Measurements from ENCODE around the gene ACTN1.

ACTN1 gene

DNA sequence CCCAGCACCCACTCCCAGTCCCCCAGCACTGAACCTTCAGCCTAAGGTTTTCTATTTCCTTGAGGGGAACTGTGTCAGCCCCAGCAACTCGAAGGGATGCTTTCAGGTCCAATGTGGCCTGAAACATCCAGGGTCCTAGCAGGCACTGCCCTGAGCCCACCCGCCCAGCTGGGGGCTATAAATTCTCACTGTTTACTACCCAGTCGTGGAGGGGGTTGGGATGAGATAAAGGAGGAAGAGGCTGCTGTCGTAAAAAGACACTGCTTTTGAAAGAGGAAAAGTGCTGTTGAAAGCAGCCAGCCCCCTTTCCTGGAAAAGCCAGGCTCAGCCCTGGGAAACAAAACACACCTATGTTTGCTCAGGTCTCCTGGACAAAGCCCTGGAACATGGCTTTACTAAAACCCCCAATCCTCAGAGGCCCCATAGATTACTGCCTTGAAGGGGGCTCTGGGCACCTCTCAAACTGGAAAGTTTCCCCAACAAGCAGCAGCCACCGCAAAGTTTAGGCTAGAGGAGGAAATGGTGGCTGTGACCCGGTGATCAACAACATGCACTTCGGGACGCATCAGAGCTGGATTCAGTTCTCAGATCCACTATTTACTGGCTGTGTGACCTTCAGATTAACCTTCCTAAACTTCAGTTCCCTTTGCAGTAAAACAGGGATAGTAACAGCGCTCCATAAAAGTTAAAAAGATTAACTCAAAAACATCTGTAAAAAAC, 51.0 kb downstream of the ACTN1 start:
- H3K27me3 ChIP-seq (ENCODE audit: control insufficient read depth, insufficient read depth, low read length) = no peaks in the 10 kb centered on the region
- H3K36me3 ChIP-seq (ENCODE audit: control insufficient read depth, insufficient read depth, low read length) = peaks cover 16% of the 10 kb centered on the region
- H3K9ac ChIP-seq (ENCODE audit: low read depth, low read length) = peak overlapping the region; percentile 10
- no peaks in the 10 kb centered on the region for H3K9me3 ChIP-seq (ENCODE audit: control insufficient read depth, insufficient read depth, low read length)
- H3K4me1 ChIP-seq (ENCODE audit: control insufficient read depth, insufficient read depth, low read length) = peaks cover 4% of the 10 kb centered on the region
- no peak overlapping the region for H3K4me3 ChIP-seq (ENCODE audit: low read depth, low read length)

DNA sequence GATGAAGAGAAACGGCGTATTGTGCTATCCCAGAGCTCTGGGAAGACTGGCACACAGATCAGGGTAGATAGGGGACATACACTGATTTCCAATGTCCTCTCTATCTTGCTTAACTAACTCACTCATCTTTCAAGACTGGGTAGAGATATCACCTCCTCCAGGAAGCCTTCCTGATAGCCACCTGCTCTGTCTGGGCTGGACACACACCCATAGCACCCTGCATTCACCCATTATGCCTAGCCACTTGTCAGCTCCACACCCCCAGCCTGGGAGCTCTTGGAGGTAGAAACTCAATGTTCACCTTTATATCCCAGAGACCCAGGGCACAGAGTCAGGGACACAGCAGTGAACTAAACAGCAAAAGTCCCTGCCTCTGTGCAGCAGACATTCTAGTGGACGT, 52.0 kb downstream of the ACTN1 start:
- Histone ChIP-seq H3K36me3 (ENCODE audit: control insufficient read depth, insufficient read depth, low read length) (peaks cover 18% of the 10 kb centered on the region), H3K27me3 (ENCODE audit: control insufficient read depth, insufficient read depth, low read length) (no peaks in the 10 kb centered on the region), H3K9me3 (ENCODE audit: control insufficient read depth, insufficient read depth, low read length) (no peaks in the 10 kb centered on the region), H3K4me1 (ENCODE audit: control insufficient read depth, insufficient read depth, low read length) (peaks cover 10% of the 10 kb centered on the region), H3K9ac (ENCODE audit: low read depth, low read length) (no peak overlapping the region), H3K4me3 (ENCODE audit: low read depth, low read length) (no peak overlapping the region)

DNA sequence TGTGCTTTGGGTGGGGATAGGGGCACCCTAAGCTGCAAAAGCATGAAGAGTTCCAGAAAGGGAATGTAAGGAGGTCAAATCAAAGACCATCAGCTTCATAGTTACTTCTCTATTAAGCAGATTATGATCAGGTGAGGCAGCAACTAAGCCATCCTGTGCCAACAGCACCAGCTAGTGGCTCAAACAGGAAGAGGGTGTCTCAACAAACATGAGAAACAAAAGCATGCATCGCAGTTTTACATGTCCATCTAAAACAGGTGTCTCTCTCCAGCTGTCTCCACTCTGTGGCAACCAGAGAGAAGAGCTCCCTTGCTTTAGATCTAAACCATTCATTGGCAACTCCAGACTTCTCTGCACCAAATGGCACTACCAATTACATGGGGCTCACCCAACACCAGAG, 52.9 kb downstream of the ACTN1 start:
- Histone ChIP-seq H3K4me1 (ENCODE audit: control insufficient read depth, insufficient read depth, low read length) (peaks cover 10% of the 10 kb centered on the region), H3K9me3 (ENCODE audit: control insufficient read depth, insufficient read depth, low read length) (no peaks in the 10 kb centered on the region), H3K27me3 (ENCODE audit: control insufficient read depth, insufficient read depth, low read length) (no peaks in the 10 kb centered on the region), H3K4me3 (ENCODE audit: low read depth, low read length) (no peak overlapping the region), H3K36me3 (ENCODE audit: control insufficient read depth, insufficient read depth, low read length) (peaks cover 18% of the 10 kb centered on the region), H3K9ac (ENCODE audit: low read depth, low read length) (no peak overlapping the region)

DNA sequence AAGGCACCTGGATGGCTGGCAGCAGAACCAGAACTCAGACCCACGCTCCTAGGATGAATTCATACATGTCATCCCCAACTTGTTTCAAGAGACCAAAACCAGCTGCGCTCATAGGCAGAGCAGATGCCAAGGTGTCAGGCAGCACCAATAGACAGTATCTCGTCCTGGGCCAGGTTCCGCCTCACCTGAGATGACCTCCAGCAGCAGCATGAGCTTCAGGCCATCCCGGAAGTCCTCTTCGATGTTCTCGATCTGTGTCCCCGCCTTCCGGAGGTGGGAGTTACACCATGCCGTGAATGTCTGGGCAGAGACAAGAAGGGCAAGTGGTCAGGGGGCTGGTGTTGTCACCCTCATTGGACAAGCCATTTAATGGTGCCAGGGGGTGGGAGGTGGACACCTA, 53.7 kb downstream of the ACTN1 start:
- Histone ChIP-seq H3K36me3 (ENCODE audit: control insufficient read depth, insufficient read depth, low read length) (peaks cover 27% of the 10 kb centered on the region), H3K4me1 (ENCODE audit: control insufficient read depth, insufficient read depth, low read length) (peaks cover 10% of the 10 kb centered on the region), H3K4me3 (ENCODE audit: low read depth, low read length) (no peak overlapping the region), H3K9me3 (ENCODE audit: control insufficient read depth, insufficient read depth, low read length) (no peaks in the 10 kb centered on the region), H3K27me3 (ENCODE audit: control insufficient read depth, insufficient read depth, low read length) (no peaks in the 10 kb centered on the region), H3K9ac (ENCODE audit: low read depth, low read length) (no peak overlapping the region)

DNA sequence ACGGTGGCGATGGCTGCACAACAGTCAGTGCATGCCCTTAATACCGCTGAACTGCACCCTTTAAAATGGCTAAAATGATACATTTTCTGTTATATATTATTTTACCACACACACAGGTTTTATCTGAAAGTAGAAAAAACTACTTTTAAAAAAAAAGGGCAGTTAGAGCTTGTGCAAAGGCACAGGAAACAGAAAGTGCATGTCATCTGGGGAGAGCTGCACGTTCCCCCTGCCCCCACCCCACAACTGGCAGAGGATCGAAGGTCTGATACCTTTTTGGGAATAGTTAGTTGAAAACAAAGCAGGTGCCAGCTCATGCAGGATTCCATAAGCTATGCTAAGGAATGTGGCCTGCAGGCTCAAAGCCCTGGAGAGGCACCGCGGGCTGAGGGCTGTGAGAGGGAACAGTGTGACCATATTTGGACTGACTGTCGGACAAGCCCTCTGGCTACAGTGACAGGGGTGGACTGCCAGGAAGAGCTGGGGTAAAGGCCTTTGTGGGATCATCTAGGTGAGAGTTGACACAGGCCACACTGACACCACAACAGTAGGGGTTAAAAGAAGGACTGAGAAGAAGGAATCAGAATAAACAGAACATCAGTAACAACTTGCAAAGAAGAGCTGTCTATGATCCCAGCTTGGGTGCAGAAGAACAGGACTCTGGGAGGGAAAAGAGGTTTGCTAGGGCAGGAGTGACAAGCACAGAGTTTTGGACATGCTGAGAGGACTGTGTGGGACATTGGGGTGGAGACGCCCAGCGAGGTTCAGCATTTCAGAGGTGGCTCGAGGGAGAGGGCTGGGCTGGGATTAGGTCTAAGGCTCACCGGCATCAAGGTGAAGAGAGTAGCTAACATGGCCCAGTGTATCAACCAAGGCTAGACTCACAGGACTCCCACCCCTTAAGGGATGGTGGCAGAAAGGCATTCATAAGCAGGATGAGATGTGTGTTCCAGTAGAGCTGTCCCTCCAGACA, 54.6 kb downstream of the ACTN1 start:
- Histone ChIP-seq H3K9ac (ENCODE audit: low read depth, low read length) (no peak overlapping the region), H3K9me3 (ENCODE audit: control insufficient read depth, insufficient read depth, low read length) (no peaks in the 10 kb centered on the region), H3K4me1 (ENCODE audit: control insufficient read depth, insufficient read depth, low read length) (peaks cover 10% of the 10 kb centered on the region)

DNA sequence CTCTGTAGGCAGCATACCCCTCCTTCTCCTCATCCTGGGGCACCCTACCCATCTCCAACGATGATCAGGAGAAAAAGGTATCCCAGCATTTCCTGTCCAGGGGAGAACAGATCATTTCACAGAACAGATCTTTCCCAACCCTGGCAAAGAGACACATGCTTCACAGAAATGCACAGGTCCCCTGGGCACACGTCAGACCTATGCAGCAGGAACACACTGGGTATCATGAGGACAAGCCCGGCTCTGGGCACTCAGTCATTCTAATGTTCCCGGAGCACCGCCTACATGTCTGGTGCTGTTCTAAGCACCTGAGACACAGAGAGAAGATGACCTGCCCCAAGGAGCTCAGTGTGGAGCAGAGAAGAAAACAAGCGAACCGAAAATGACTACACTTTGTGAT, 56.2 kb downstream of the ACTN1 start:
- H3K4me3 ChIP-seq (ENCODE audit: low read depth, low read length) = no peak overlapping the region
- no peaks in the 10 kb centered on the region for H3K27me3 ChIP-seq (ENCODE audit: control insufficient read depth, insufficient read depth, low read length)
- H3K4me1 ChIP-seq (ENCODE audit: control insufficient read depth, insufficient read depth, low read length) = peaks cover 6% of the 10 kb centered on the region
- no peaks in the 10 kb centered on the region for H3K9me3 ChIP-seq (ENCODE audit: control insufficient read depth, insufficient read depth, low read length)
- peaks cover 38% of the 10 kb centered on the region for H3K36me3 ChIP-seq (ENCODE audit: control insufficient read depth, insufficient read depth, low read length)
- no peak overlapping the region for H3K9ac ChIP-seq (ENCODE audit: low read depth, low read length)

More for the DNA sequence above, 54.6 kb downstream of the ACTN1 start:
- peaks cover 35% of the 10 kb centered on the region for H3K36me3 ChIP-seq (ENCODE audit: control insufficient read depth, insufficient read depth, low read length)
- H3K27me3 ChIP-seq (ENCODE audit: control insufficient read depth, insufficient read depth, low read length) = no peaks in the 10 kb centered on the region
- H3K4me3 ChIP-seq (ENCODE audit: low read depth, low read length) = no peak overlapping the region

DNA sequence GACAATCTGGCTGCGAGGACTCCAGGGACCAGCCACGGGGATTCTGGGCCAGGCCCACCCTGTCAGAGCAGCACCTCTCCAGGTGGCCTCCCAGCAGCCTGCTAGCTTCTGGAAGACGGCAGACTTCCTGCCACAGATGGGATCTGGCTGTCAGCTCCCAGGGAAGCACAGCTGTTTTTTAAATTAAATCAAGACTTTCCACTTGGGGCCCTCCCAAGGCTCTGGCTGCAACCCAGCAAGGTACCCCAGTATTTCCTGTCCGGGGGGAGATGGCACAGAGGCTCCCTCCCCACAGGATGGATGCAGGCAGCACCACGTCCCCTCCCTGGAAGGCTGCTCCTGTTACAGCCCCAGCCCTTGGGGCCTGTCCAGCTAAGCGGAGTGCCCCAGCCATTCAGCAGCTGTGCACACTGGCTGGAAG, 56.9 kb downstream of the ACTN1 start:
- Histone ChIP-seq H3K27me3 (ENCODE audit: control insufficient read depth, insufficient read depth, low read length) (no peaks in the 10 kb centered on the region), H3K4me1 (ENCODE audit: control insufficient read depth, insufficient read depth, low read length) (peaks cover 6% of the 10 kb centered on the region), H3K36me3 (ENCODE audit: control insufficient read depth, insufficient read depth, low read length) (peaks cover 38% of the 10 kb centered on the region), H3K9me3 (ENCODE audit: control insufficient read depth, insufficient read depth, low read length) (no peaks in the 10 kb centered on the region), H3K4me3 (ENCODE audit: low read depth, low read length) (no peak overlapping the region), H3K9ac (ENCODE audit: low read depth, low read length) (peak overlapping the region; percentile 26)

DNA sequence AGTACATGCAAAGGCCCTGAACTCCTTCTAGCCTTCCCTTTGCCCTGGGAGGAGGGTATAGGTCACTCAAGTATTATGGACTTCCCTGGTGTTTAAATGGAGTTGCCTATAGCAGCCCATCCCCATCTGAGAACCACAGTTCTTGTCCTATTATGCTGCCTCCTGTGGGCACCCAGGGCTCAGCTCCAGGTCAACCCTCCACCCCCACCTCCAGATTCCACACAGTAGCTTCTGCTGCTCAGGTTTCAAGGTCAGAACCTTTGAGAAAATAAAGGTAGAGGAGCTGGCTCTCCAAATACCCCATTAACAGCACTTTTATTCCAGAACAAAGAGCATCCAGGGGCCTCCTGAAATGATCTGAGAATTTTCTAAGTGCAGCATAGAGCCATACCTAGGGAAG, 57.4 kb downstream of the ACTN1 start:
- Histone ChIP-seq H3K4me3 (ENCODE audit: low read depth, low read length) (no peak overlapping the region), H3K9ac (ENCODE audit: low read depth, low read length) (no peak overlapping the region), H3K4me1 (ENCODE audit: control insufficient read depth, insufficient read depth, low read length) (peaks cover 6% of the 10 kb centered on the region), H3K27me3 (ENCODE audit: control insufficient read depth, insufficient read depth, low read length) (no peaks in the 10 kb centered on the region), H3K9me3 (ENCODE audit: control insufficient read depth, insufficient read depth, low read length) (no peaks in the 10 kb centered on the region), H3K36me3 (ENCODE audit: control insufficient read depth, insufficient read depth, low read length) (peaks cover 38% of the 10 kb centered on the region)

DNA sequence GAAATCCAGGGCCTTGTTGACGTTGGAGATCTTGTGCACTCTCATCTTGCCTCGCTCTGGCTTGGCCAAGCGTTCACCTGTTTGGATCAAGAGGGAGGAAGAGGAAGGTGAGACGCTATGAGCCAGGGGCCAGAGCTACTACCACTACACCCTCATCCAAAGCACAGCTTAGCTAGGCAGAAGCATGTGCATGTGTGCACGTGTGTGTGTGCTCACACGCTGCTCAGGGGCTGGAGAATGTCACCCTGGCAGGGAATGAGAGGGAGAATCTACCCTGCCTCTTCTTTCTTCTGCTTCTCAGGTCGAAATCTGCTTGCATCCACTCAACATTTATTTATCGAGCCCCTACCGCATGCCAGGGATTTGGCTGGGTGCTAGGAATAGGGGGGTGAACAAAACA, 58.1 kb downstream of the ACTN1 start:
- Histone ChIP-seq H3K9ac (ENCODE audit: low read depth, low read length) (no peak overlapping the region), H3K36me3 (ENCODE audit: control insufficient read depth, insufficient read depth, low read length) (peaks cover 38% of the 10 kb centered on the region)

DNA sequence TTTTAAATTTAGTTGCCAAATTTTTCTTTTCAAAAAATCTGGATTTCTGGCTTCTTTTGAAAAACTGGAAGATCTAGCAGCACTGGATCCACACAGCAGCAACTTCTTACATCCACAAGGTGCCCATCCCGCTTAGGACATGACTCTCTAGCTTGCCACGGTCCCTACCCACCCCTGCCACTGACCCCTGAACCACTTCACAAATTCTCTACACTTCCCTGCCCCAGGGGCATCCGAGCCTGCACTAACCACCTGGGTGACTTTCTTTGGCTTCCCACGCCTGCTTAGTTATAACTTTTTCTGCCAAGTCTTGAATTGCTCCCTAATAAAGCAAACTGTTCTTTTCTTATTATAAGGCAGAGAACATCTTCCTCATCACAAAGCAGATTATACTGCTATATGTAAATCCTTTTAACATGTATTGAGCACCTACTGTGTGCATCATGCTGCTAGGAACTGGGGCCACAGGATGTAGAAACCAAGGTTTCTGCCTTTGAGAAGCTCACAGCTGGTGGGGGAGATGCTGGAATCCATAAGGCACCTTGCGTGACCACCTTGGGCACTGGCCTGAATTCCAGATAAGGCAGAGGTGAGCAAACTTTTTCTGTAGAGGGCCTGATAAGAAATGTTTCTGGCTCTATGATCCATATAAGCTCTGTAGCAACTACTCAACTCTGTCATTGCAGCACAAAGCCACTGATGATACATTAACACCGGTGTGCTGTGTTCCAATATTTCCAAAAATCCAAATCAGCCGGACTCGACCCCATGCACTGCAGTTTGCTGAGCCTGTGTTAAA, 59.8 kb downstream of the ACTN1 start:
- Histone ChIP-seq H3K4me3 (ENCODE audit: low read depth, low read length) (no peak overlapping the region), H3K9ac (ENCODE audit: low read depth, low read length) (no peak overlapping the region), H3K27me3 (ENCODE audit: control insufficient read depth, insufficient read depth, low read length) (no peaks in the 10 kb centered on the region), H3K4me1 (ENCODE audit: control insufficient read depth, insufficient read depth, low read length) (peaks cover 6% of the 10 kb centered on the region), H3K9me3 (ENCODE audit: control insufficient read depth, insufficient read depth, low read length) (no peaks in the 10 kb centered on the region), H3K36me3 (ENCODE audit: control insufficient read depth, insufficient read depth, low read length) (peaks cover 29% of the 10 kb centered on the region)

More for the DNA sequence above, 58.1 kb downstream of the ACTN1 start:
- Histone ChIP-seq H3K9me3 (ENCODE audit: control insufficient read depth, insufficient read depth, low read length) (no peaks in the 10 kb centered on the region), H3K27me3 (ENCODE audit: control insufficient read depth, insufficient read depth, low read length) (no peaks in the 10 kb centered on the region), H3K4me3 (ENCODE audit: low read depth, low read length) (no peak overlapping the region), H3K4me1 (ENCODE audit: control insufficient read depth, insufficient read depth, low read length) (peaks cover 6% of the 10 kb centered on the region)

DNA sequence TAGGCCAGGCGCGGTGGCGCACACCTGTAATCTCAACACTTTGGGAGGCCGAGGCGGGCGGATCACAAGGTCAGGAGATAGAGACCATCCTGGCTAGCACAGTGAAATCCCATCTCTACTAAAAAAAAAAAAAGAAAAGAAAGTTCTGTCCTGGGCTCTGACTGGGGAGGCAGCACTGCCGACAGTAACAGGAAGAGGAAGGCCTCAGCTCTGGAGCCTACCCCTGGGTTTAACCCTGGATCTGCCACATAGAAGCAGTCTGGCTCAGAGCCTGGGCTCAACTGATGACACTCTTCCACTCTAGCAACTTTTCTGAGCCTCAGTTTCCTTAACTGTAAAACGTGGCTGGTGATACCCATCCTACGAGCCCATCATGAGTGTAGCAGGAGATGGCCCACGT, 60.5 kb downstream of the ACTN1 start:
- H3K4me1 ChIP-seq (ENCODE audit: control insufficient read depth, insufficient read depth, low read length) = peaks cover 6% of the 10 kb centered on the region
- peaks cover 24% of the 10 kb centered on the region for H3K36me3 ChIP-seq (ENCODE audit: control insufficient read depth, insufficient read depth, low read length)
- no peaks in the 10 kb centered on the region for H3K9me3 ChIP-seq (ENCODE audit: control insufficient read depth, insufficient read depth, low read length)
- H3K4me3 ChIP-seq (ENCODE audit: low read depth, low read length) = no peak overlapping the region
- no peaks in the 10 kb centered on the region for H3K27me3 ChIP-seq (ENCODE audit: control insufficient read depth, insufficient read depth, low read length)
- H3K9ac ChIP-seq (ENCODE audit: low read depth, low read length) = no peak overlapping the region

Data from iPS-15b (cell line).